GM19438 (cell line): ENCODE results near the gene ATP9A.

Experiments used
- ATAC-seq: cut with Tn5 transposase; IDR thresholded peaks from one replicate; pipeline ENCODE4 v1.9.1; 2021; ENCODE audit warnings: low read depth; ENCODE audit not compliant: unreplicated experiment

The ATP9A gene

GRCh38 chr20:51565298-51566144, 202.7 kb downstream of the ATP9A start:
- no peak for ATAC-seq

- no peak for ATAC-seq
Observed at GRCh38 chr20:51563486-51564332, 204.5 kb downstream of the ATP9A start.

DNA sequence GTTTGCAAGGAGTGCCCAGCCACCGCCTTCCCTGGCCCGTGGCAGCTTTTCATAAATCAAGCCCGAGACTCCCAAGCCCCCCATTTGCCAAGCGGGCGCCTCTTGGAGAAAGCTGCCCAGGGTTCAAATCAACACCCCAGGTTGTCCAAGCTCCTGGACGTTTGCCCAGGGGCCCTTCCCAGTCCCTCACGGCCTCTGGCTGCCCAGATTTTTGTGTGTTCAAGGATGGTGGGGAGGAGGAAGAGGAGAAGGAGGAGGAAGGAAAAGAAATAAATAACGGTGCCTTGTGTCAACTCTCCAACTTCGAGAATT, 205.1 kb downstream of the ATP9A start:
- no peak for ATAC-seq

GRCh38 chr20:51562332-51563173, 205.6 kb downstream of the ATP9A start:
- ATAC-seq = no peak

DNA sequence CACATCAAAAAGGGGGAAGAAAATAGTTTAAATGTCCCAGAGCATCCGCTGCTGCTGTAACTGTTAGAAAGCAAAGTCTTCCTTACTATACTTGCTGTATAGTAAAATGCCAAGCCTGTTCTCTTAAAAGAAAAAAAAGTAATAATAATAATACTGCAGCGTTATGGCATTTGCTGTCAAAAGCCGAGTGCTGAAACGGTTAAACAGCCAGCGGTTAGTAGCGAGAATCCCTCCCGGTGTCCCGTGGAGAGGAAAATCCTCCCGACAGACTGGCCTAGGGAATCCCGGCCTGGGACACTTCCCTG, 206.2 kb downstream of the ATP9A start:
- ATAC-seq = no peak

- ATAC-seq = no peak
Observed at GRCh38 chr20:51560550-51561307, 207.5 kb downstream of the ATP9A start.

DNA sequence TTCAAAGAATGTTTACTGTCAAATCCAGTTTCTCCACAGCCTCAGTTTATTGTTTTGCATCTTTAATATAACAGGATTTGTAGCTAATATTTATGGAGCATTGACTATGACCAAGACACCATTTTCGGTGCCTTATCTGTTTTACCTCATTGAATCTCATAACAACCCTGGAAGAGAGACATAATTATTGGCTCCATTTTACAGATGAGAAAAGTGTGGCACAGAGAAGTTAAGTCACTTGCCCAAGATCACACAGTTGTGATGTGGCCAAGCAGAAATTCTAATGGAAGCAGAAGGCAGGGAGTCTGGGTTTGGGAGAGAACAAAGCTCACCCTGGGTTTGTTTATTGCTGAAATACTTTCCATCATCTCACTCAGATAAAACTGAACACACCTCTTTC, 208.1 kb downstream of the ATP9A start:
- ATAC-seq = no peak

DNA sequence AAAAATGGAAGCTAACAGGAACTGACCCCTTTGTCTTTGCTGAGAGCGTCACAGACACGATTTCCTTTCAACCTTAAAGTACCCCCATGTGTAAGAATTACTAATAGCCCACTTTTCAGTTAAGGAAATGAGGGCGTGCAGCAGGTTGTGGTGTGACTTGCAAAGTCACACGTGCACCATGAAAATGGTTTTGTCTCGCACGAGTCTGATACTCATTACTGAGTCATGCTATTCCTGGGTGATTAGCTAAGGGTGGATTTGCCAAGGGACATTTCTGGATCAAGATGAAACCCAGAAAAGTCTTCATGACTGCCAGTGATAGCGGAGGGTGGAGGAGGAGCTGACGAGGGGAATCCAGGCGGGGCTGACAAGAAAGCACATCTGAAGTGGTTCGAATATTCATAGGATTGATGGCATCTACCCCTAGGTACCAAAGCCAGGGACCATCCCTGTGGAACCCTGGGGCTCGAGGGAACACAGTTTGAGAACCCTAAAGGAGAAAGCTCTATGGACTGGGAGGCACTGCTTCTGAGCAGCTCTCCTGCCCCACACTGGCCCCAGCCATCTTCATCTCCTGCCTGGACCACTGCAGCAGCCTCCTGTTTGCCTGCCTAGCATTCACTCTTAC, 213.5 kb downstream of the ATP9A start:
- no peak for ATAC-seq

DNA sequence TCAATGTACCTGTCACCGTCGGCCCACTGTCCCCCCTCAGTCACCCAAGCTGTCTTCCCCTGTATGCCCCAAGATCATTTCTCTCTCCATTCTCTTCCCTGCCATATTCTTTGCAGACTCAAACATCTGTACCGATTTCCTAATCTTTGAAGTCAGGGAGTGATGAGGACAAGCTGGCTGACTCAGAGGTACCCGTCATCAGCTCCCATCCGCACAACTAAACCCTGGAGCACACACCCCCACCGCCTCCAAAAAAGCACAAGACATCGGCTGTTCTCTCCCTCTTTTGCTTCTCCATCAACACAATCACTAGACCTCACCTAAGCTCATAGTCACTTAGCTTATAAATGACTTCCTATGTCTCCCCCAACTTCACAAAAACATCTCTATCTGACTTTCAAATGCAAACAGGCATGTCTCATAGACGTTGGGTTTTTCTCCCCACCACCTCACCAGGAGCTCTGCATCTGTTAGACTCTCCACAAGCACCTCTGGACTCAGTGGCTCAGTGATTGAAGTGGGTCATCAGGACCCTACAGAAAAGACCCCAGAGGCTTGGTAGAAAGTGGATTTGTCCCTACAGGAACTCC, 214.2 kb downstream of the ATP9A start:
- ATAC-seq = no peak

GRCh38 chr20:51551186-51551585, 217.0 kb downstream of the ATP9A start:
- ATAC-seq = no peak

GRCh38 chr20:51549474-51549873, 218.7 kb downstream of the ATP9A start:
- no peak for ATAC-seq

- no peak for ATAC-seq
Observed at GRCh38 chr20:51547951-51548350, 220.2 kb downstream of the ATP9A start.
